Activated CD4-positive, alpha-beta T cell treated with anti-CD3 and anti-CD28 coated beads, Interleukin-2, amount 50 U/mL, for 1 hour (primary cell): Measurements from ENCODE around the gene CDK2.

Source experiments
- DNase-seq: peaks from one replicate; pipeline ENCODE4 v3.0.0-alpha.2; 2020

Gene CDK2

DNA sequence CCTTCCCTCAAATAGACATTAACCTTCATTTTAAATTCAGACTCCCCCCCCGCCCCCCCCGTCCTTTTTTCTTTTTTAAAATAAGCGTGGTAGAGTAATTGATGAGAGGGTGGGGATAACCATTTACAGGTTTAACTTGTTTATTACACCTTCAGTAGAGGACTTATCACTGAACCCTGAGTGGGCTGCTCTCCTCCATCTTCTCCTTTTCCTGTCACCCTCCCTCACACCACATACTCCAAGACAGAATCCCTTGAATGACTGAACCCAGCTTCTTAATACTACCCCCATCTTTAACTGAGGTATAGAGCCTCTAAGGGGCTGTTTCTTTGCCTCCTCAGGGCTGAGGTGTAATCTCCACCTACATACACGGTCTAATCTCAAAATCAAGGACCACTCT, 50.6 kb downstream of the CDK2 start:
- DNase-seq, result no peak

DNA sequence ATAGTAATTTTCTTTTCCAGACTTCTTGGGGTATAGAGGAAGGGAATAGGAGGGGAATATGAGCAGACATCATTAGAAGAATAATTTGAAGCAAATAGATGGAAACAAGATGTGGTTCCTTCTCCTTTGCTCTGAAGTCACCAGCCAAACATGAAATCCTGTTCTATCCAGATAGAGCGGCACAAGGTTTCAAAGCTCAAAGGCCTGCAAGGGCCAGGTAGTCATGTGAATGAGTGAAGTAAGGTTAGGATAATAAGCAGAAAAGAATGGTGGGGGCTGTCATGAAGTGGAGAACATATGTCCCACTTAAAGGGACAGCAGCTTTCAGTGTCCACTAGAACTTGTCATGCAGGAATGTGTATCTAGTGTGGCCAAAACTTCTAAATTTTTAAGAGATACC, 51.7 kb downstream of the CDK2 start:
- no peak for DNase-seq

DNA sequence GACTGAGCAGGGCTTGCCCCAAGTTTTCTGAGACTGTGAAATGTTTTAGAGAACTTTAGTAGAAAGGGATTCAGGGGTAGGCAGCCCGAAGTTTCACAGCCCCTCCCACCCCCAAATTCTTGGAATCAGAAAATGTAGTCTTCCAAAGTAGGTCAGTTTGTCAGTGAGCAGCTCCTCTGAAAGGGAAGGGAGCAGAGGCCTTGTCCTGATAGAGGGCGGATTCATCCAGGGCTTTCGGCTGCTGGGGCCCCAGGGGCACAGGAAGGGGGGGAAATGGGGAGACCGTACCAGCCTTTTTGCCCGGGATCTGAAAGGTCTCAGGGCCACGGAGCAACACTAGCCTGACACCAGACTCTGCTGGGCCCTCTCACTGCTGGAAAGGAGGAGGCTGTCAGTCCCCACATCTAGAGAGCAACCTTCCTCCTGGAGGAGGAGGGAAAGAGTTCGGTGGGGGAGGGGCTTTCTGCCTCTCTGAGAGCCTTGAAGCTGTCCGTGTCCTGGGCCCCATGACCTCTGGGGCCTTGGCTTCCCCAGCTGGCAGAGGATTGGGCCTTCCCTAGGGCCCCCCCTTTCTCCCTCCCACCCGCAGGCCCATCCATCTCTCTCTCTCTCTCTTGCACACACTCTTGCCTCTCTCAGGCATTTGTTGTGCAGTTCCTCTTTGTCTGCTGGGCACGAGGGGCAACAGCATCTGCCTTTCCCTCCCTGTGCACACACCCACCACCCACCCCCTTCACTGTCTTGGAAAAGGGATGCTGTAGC, 54.0 kb downstream of the CDK2 start, which contains the start of gene IKZF4:
Gene IKZF4, plus strand, starts transcription at position 621 of the 762 bp plus-strand sequence. CDS start 451 bp downstream, outside the sequence.
- no peak for DNase-seq

DNA sequence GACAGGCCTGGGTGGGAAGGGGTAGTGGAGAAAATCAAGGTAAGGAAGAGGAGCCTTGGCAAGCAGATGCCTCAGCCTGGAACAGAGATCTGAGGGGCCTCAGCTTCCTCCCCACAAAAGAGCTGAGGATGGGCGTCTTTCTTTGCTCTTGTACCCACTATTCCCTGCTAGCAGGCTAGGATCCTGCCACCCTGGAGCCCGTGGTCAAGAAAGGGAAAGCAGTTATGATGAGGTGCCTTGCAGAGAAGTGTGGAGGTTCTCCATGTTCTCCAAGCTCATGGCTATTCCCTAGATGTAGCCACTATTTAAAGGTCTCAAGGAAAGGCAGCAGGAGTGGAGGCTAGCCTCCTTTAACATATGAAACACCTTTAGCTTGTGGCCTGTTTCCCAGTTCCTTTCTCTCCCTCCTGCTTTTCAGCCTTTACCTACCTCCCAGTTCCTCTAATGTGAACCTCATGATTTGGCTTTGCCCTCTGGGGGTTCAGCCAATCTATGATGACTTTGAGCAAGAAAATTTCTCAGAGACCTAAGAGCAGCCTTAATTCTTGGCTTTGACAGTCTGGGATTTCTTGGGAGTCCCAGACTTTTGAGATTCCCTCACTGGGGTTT, 55.4 kb downstream of the CDK2 start:
- DNase-seq, result no peak
